ENCODE measurements around the gene KCNG2.

GRCh38 chr18:79871026-79871390, 73.3 kb downstream of the KCNG2 start:
- TF ChIP-seq, protein P1, sequence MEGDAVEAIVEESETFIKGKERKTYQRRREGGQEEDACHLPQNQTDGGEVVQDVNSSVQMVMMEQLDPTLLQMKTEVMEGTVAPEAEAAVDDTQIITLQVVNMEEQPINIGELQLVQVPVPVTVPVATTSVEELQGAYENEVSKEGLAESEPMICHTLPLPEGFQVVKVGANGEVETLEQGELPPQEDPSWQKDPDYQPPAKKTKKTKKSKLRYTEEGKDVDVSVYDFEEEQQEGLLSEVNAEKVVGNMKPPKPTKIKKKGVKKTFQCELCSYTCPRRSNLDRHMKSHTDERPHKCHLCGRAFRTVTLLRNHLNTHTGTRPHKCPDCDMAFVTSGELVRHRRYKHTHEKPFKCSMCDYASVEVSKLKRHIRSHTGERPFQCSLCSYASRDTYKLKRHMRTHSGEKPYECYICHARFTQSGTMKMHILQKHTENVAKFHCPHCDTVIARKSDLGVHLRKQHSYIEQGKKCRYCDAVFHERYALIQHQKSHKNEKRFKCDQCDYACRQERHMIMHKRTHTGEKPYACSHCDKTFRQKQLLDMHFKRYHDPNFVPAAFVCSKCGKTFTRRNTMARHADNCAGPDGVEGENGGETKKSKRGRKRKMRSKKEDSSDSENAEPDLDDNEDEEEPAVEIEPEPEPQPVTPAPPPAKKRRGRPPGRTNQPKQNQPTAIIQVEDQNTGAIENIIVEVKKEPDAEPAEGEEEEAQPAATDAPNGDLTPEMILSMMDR (conservative IDR thresholded peaks at IDR 0.05; ENCODE audit: low read depth in 2 of 2), result no peak
- no peak for TF ChIP-seq POLR2AphosphoS5 (IDR thresholded peaks at IDR 0.05; ENCODE audit: low read depth)

Measured in GM23338 (cell line).